ENCODE results near the gene PTPRJ. TPM values are rescaled to one million over a fixed set of nuclear protein-coding genes. Genes with fewer than 3 reads are reported as not detected.

The PTPRJ gene
- total and polyA plus RNA-seq, 2 experiments from 2014 or later = 9.3 to 16.4 TPM

- Histone ChIP-seq H3K4me2 (no peak overlapping the region), H3K4me3 (no peak overlapping the region), H2AFZ (no peak overlapping the region), H3K9me2 (replicated peaks; ENCODE audit: insufficient read depth) (no peaks in the 10 kb centered on the region), H3K27me3 (no peaks in the 10 kb centered on the region), H3K4me1 (ENCODE audit: insufficient read depth) (no peaks in the 10 kb centered on the region), H3K9me3 (ENCODE audit: low read depth) (no peaks in the 10 kb centered on the region), H3K27ac (no peak overlapping the region), H3K36me3 (replicated peaks; ENCODE audit: insufficient read depth, low read depth) (no peaks in the 10 kb centered on the region), H3K79me2 (no peaks in the 10 kb centered on the region), H4K20me1 (ENCODE audit: insufficient read depth, poor library complexity, severe bottlenecking) (no peaks in the 10 kb centered on the region)
- WGBS (ENCODE audit: low lambda C conversion rate, missing lambda C conversion rate) = 92% methylated on average over 5 of the region's 5 CpGs
- no peak for DNase-seq (ENCODE audit: low spot score)
- TF ChIP-seq, protein P1, sequence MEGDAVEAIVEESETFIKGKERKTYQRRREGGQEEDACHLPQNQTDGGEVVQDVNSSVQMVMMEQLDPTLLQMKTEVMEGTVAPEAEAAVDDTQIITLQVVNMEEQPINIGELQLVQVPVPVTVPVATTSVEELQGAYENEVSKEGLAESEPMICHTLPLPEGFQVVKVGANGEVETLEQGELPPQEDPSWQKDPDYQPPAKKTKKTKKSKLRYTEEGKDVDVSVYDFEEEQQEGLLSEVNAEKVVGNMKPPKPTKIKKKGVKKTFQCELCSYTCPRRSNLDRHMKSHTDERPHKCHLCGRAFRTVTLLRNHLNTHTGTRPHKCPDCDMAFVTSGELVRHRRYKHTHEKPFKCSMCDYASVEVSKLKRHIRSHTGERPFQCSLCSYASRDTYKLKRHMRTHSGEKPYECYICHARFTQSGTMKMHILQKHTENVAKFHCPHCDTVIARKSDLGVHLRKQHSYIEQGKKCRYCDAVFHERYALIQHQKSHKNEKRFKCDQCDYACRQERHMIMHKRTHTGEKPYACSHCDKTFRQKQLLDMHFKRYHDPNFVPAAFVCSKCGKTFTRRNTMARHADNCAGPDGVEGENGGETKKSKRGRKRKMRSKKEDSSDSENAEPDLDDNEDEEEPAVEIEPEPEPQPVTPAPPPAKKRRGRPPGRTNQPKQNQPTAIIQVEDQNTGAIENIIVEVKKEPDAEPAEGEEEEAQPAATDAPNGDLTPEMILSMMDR (IDR thresholded peaks at IDR 0.05; ENCODE audit: poor library complexity) = no peak
- TF ChIP-seq EZH2 (IDR thresholded peaks at IDR 0.05; ENCODE audit: borderline replicate concordance) = no peak
- TF ChIP-seq EZH2phosphoT487 (IDR thresholded peaks at IDR 0.05; ENCODE audit: low read depth, severe bottlenecking, unreplicated experiment) = no peak
Observed at GRCh38 chr11:47961383-47961782, 19.0 kb upstream of the PTPRJ start.

DNA sequence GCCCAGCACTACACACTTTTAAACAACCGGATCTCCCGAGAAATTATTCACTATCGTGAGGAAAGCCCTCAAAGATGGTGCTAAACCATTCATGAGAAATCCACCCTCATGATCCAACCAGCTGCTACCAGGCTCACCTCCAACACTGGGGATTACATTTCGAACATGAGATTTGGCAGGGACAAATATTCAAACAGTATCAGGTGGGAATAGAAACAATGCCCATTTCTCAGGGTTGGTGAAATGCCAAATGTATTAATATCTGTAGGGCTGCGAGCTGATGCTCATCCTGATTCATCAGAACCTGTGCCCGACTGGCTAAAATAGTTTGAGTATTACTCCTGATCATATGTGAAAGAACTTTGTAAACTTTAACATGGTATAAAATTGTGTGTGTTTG, 15.8 kb upstream of the PTPRJ start:
- Histone ChIP-seq H3K79me2 (no peaks in the 10 kb centered on the region), H3K9me3 (ENCODE audit: low read depth) (no peaks in the 10 kb centered on the region), H3K27ac (no peak overlapping the region), H3K4me2 (no peak overlapping the region), H3K4me1 (ENCODE audit: insufficient read depth) (no peaks in the 10 kb centered on the region), H2AFZ (no peak overlapping the region), H3K27me3 (no peaks in the 10 kb centered on the region), H4K20me1 (ENCODE audit: insufficient read depth, poor library complexity, severe bottlenecking) (no peaks in the 10 kb centered on the region), H3K9me2 (replicated peaks; ENCODE audit: insufficient read depth) (no peaks in the 10 kb centered on the region), H3K36me3 (replicated peaks; ENCODE audit: insufficient read depth, low read depth) (no peaks in the 10 kb centered on the region), H3K4me3 (no peak overlapping the region)
- 93% methylated on average over 6 of the region's 6 CpGs for WGBS (ENCODE audit: low lambda C conversion rate, missing lambda C conversion rate)
- no peak for DNase-seq (ENCODE audit: low spot score)
- TF ChIP-seq, protein P1 (IDR thresholded peaks at IDR 0.05; ENCODE audit: poor library complexity) = no peak
- TF ChIP-seq EZH2 (IDR thresholded peaks at IDR 0.05; ENCODE audit: borderline replicate concordance) (no peak), EZH2phosphoT487 (IDR thresholded peaks at IDR 0.05; ENCODE audit: low read depth, severe bottlenecking, unreplicated experiment) (no peak)

DNA sequence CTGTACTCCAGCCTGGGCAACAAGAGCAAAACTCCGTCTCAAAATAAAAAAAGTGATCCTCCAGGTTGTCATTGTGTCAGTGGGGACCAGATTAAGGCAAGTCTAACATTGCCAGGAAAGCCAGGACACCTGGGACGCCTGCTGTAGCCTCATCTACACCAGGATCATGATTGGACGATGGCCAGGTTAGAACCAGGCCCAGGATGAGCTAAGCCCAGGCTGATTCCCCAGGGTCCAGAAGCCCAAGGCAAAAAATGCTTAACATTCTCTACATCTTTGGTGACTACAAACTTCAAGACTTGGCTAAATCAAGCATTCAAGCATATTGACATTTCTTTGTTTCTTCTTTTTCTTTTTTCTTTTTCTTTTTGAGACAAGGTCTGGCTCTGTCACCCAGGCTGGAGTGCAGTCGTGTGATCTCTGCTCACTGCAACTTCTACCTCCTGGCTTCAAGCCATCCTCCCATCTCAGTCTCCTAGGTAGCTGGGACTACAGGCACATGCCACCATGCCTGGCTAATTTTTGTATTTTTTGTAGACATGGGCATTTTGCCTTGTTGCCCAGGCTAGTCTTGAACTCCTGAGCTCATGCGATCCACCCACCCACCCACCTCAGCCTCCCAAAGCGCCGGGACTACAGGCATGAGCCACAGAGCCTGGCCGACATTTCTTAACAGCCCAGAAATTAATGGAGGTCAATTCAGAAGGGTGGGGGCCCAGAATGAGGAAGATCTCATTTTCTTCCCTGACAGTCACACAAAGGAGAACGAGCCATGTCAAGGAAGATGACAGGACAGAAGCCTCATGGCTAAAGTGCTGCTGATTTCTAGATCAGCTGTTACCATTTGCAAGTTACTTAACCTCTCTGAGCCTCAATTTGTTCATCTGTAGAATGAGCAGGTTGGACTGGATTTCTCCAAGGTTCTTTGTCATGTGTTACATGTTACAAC, 12.5 kb upstream of the PTPRJ start:
- no peaks in the 10 kb centered on the region for H3K27me3 ChIP-seq
- H3K4me2 ChIP-seq = no peak overlapping the region
- H3K4me3 ChIP-seq = no peak overlapping the region
- 86% methylated on average over 9 of the region's 9 CpGs for WGBS (ENCODE audit: low lambda C conversion rate, missing lambda C conversion rate)
- no peaks in the 10 kb centered on the region for H4K20me1 ChIP-seq (ENCODE audit: insufficient read depth, poor library complexity, severe bottlenecking)
- H2AFZ ChIP-seq = no peak overlapping the region
- no peaks in the 10 kb centered on the region for H3K36me3 ChIP-seq (replicated peaks; ENCODE audit: insufficient read depth, low read depth)
- H3K9me2 ChIP-seq (replicated peaks; ENCODE audit: insufficient read depth) = no peaks in the 10 kb centered on the region
- H3K27ac ChIP-seq = no peak overlapping the region
- TF ChIP-seq, protein P1 (IDR thresholded peaks at IDR 0.05; ENCODE audit: poor library complexity) = no peak
- TF ChIP-seq EZH2 (IDR thresholded peaks at IDR 0.05; ENCODE audit: borderline replicate concordance) = no peak
- no peak for TF ChIP-seq EZH2phosphoT487 (IDR thresholded peaks at IDR 0.05; ENCODE audit: low read depth, severe bottlenecking, unreplicated experiment)
- DNase-seq (ENCODE audit: low spot score) = no peak
- no peaks in the 10 kb centered on the region for H3K79me2 ChIP-seq
- no peaks in the 10 kb centered on the region for H3K4me1 ChIP-seq (ENCODE audit: insufficient read depth)
- H3K9me3 ChIP-seq (ENCODE audit: low read depth) = no peaks in the 10 kb centered on the region

All from hepatocyte (in vitro differentiated cells).